H9 (cell line): Measurements from ENCODE around the gene AFF4. TPM values are rescaled to one million over a fixed set of nuclear protein-coding genes. Genes with fewer than 3 reads are reported as not detected.

Source experiments
- DNase-seq: peaks from one replicate; pipeline ENCODE4 v3.0.0-alpha.2; 2017
- H2AFZ ChIP-seq: one replicate; pipeline ENCODE4 v1.6.1; 2013; ENCODE audit warnings: mild to moderate bottlenecking, low read length, control low read depth, moderate library complexity
- H2AK5ac ChIP-seq: 2 replicates; pipeline ENCODE4 v1.6.1; 2013; ENCODE audit warnings: low read length, control low read depth, mixed read lengths; ENCODE audit not compliant: insufficient read length
- H2BK120ac ChIP-seq: one replicate; pipeline ENCODE4 v1.6.1; 2013; ENCODE audit warnings: low read depth, mild to moderate bottlenecking, low read length, control low read depth, inconsistent platforms; ENCODE audit not compliant: poor library complexity, severe bottlenecking
- H2BK12ac ChIP-seq: 2 replicates; pipeline ENCODE4 v1.6.1; 2013; ENCODE audit warnings: low read length, control low read depth, mixed read lengths, low read depth; ENCODE audit not compliant: insufficient read length
- H2BK15ac ChIP-seq: 2 replicates; pipeline ENCODE4 v1.6.1; 2013; ENCODE audit warnings: low read depth, low read length, control low read depth
- H2BK20ac ChIP-seq: one replicate; pipeline ENCODE4 v1.6.1; 2013; ENCODE audit warnings: low read depth, mild to moderate bottlenecking, low read length, control low read depth, inconsistent platforms; ENCODE audit not compliant: poor library complexity, severe bottlenecking
- H2BK5ac ChIP-seq: 2 replicates; pipeline ENCODE4 v1.6.1; 2013; ENCODE audit warnings: low read length, control low read depth, mixed read lengths; ENCODE audit not compliant: insufficient read length
- H3K14ac ChIP-seq: 2 replicates; pipeline ENCODE4 v1.6.1; 2013; ENCODE audit warnings: low read length, control low read depth; ENCODE audit not compliant: insufficient read depth
- H3K18ac ChIP-seq: 2 replicates; pipeline ENCODE4 v1.6.1; 2013; ENCODE audit warnings: low read depth, mild to moderate bottlenecking, mixed read lengths, low read length, control low read depth; ENCODE audit not compliant: insufficient read length
- H3K23ac ChIP-seq: 2 replicates; pipeline ENCODE4 v1.6.1; 2013; ENCODE audit warnings: low read length, control low read depth, mixed read lengths, low read depth; ENCODE audit not compliant: insufficient read length
- H3K23me2 ChIP-seq: 2 replicates; pipeline ENCODE4 v1.6.1; 2013; ENCODE audit warnings: low read depth, mild to moderate bottlenecking, mixed read lengths, low read length, control low read depth; ENCODE audit not compliant: insufficient read length, poor library complexity, severe bottlenecking
- H3K27ac ChIP-seq: 2 replicates; pipeline ENCODE4 v1.5.1; 2013; ENCODE audit warnings: low read length, control low read depth, mixed read lengths, low read depth; ENCODE audit not compliant: insufficient read length
- H3K27me3 ChIP-seq: 2 replicates; pipeline ENCODE4 v1.6.1; 2013; ENCODE audit warnings: low read length, control low read depth, inconsistent platforms; ENCODE audit not compliant: insufficient read depth
- H3K4ac ChIP-seq: 2 replicates; pipeline ENCODE4 v1.6.1; 2013; ENCODE audit warnings: low read depth, mild to moderate bottlenecking, control low read depth, inconsistent platforms, low read length, moderate library complexity
- H3K4me1 ChIP-seq: 2 replicates; pipeline ENCODE4 v1.6.1; 2013; ENCODE audit warnings: low read length, control low read depth, inconsistent platforms; ENCODE audit not compliant: insufficient read depth
- H3K4me2 ChIP-seq: 2 replicates; pipeline ENCODE4 v1.6.1; 2013; ENCODE audit warnings: low read length, control low read depth, mixed read lengths; ENCODE audit not compliant: insufficient read length, insufficient read depth
- H3K56ac ChIP-seq: 2 replicates; pipeline ENCODE4 v1.6.1; 2013; ENCODE audit warnings: low read depth, mild to moderate bottlenecking, mixed read lengths, low read length, control low read depth; ENCODE audit not compliant: insufficient read length
- H3K79me1 ChIP-seq: 2 replicates; pipeline ENCODE4 v1.6.1; 2013; ENCODE audit warnings: low read depth, mild to moderate bottlenecking, moderate library complexity, low read length, control low read depth, inconsistent platforms; ENCODE audit not compliant: insufficient read depth, poor library complexity, severe bottlenecking
- H3K79me2 ChIP-seq: 2 replicates; pipeline ENCODE4 v1.6.1; 2013; ENCODE audit warnings: low read length, control low read depth, inconsistent platforms; ENCODE audit not compliant: insufficient read depth
- H3K9ac ChIP-seq: 2 replicates; pipeline ENCODE4 v1.6.1; 2013; ENCODE audit warnings: low read length, control low read depth, mixed read lengths; ENCODE audit not compliant: insufficient read length; ENCODE audit errors: extremely low read depth
- H3K9me3 ChIP-seq: one replicate; pipeline ENCODE4 v1.6.1; 2013; ENCODE audit warnings: low read depth, low read length, inconsistent platforms; ENCODE audit not compliant: control insufficient read depth
- H3T11ph ChIP-seq: one replicate; pipeline ENCODE4 v1.6.1; 2013; ENCODE audit warnings: mild to moderate bottlenecking, low read length, control low read depth, inconsistent platforms
- H4K20me1 ChIP-seq: one replicate; pipeline ENCODE4 v1.6.1; 2013; ENCODE audit not compliant: control insufficient read depth, insufficient read length, insufficient read depth
- H4K5ac ChIP-seq: 2 replicates; pipeline ENCODE4 v1.6.1; 2013; ENCODE audit warnings: low read depth, mild to moderate bottlenecking, mixed read lengths, low read length, control low read depth; ENCODE audit not compliant: insufficient read length
- H4K8ac ChIP-seq: replicated peaks from 2 replicates; pipeline ENCODE4 v1.6.1; 2013; ENCODE audit warnings: low read length, control low read depth, mixed read lengths, low read depth; ENCODE audit not compliant: insufficient read length
- H4K91ac ChIP-seq: 2 replicates; pipeline ENCODE4 v1.6.1; 2013; ENCODE audit warnings: low read depth, mild to moderate bottlenecking, moderate library complexity, mixed read lengths, low read length, control low read depth; ENCODE audit not compliant: insufficient read length
- H3K27ac Mint-ChIP-seq, 3 experiments: 2 replicates in 2 of 3; 3 replicates in 1 of 3; pipeline ENCODE4 v1.8.0; 2020 to 2021; ENCODE audit warnings: mixed read lengths in 3 of 3, mild to moderate bottlenecking in 1 of 3, moderate library complexity in 1 of 3
- H3K27me3 Mint-ChIP-seq: 2 replicates; pipeline ENCODE4 v1.8.0; 2021; ENCODE audit warnings: low read depth, mild to moderate bottlenecking, moderate library complexity, mixed read lengths
- H3K36me3 Mint-ChIP-seq, 3 experiments: 2 replicates in 2 of 3; 3 replicates in 1 of 3; pipeline ENCODE4 v1.8.0; 2020 to 2021; ENCODE audit warnings: low read depth in 3 of 3, mixed read lengths in 3 of 3; ENCODE audit not compliant: insufficient read depth in 1 of 3
- H3K4me1 Mint-ChIP-seq, 2 experiments: 2 replicates each; pipeline ENCODE4 v1.8.0; 2020; ENCODE audit warnings: mixed read lengths in 2 of 2
- H3K4me3 Mint-ChIP-seq, 2 experiments: 2 replicates in 1 of 2; 3 replicates in 1 of 2; pipeline ENCODE4 v1.8.0; 2020 to 2021; ENCODE audit warnings: mild to moderate bottlenecking in 2 of 2, mixed read lengths in 2 of 2, moderate library complexity in 1 of 2
- H3K9me3 Mint-ChIP-seq, 2 experiments: 2 replicates in 1 of 2; 3 replicates in 1 of 2; pipeline ENCODE4 v1.8.0; 2020; ENCODE audit warnings: mild to moderate bottlenecking in 2 of 2, mixed read lengths in 2 of 2, moderate library complexity in 1 of 2
- WGBS: extraction: QIAGEN DNeasy Blood & Tissue Kit; methylation state at CpG from one replicate; pipeline ENCODE4 v1.1.7; 2013; ENCODE audit warnings: missing lambda C conversion rate, low lambda C conversion rate, mixed read lengths; ENCODE audit not compliant: insufficient read length; ENCODE audit errors: extremely low coverage; 5-methylcytosine and 5-hydroxymethylcytosine counted together
- total RNA-seq: library from RNA; stranded (reverse); gene quantifications from 2 replicates; pipeline ENCODE4 v1.2.1, GENCODE V29; 2021
- TF ChIP-seq, protein P1 (sequence below): fragments of 200-600 bp; sonication (generic); conservative IDR thresholded peaks from 3 replicates; pipeline ENCODE4 v1.8.0; 2021; ENCODE audit warnings: antibody characterized with exemption, mild to moderate bottlenecking

The AFF4 gene
- total RNA-seq, 1 experiment from 2014 or later = 73.2 TPM

- Histone ChIP-seq H3K79me2 (no peaks in the 10 kb centered on the region), H2AFZ (no peak within 1 kb of the TSS), H4K8ac (no peak within 1 kb of the TSS), H2BK15ac (no peak within 1 kb of the TSS), H3K4me1 (no peaks in the 10 kb centered on the region), H2BK12ac (no peak within 1 kb of the TSS), H3K79me1 (no peaks in the 10 kb centered on the region), H2BK120ac (no peak within 1 kb of the TSS), H3K23me2 (no peaks in the 10 kb centered on the region), H3K27ac (no peak within 1 kb of the TSS), H3K27me3 (no peaks in the 10 kb centered on the region), H3K14ac (no peak within 1 kb of the TSS), H2AK5ac (no peak within 1 kb of the TSS), H3K23ac (no peak within 1 kb of the TSS), H2BK20ac (no peak within 1 kb of the TSS), H4K5ac (no peak within 1 kb of the TSS), H3K9ac (no peak within 1 kb of the TSS), H3T11ph (no peak within 1 kb of the TSS), H3K56ac (no peak within 1 kb of the TSS), H3K4ac (no peak within 1 kb of the TSS), H2BK5ac (no peak within 1 kb of the TSS), H3K18ac (no peak within 1 kb of the TSS), H3K9me3 (no peaks in the 10 kb centered on the region), H4K20me1 (no peaks in the 10 kb centered on the region), H3K4me2 (no peak within 1 kb of the TSS), H4K91ac (no peak within 1 kb of the TSS)
- Mint-ChIP-seq H3K36me3 (peaks cover 3 to 32% (median 18%) of the 10 kb centered on the region in 3 experiments), H3K4me3 (no peak within 1 kb of the TSS), H3K27me3 (no peaks in the 10 kb centered on the region), H3K4me1 (no peaks in the 10 kb centered on the region), H3K9me3 (no peaks in the 10 kb centered on the region), H3K27ac (peak within 1 kb of the TSS in 1 of 3 experiments; percentile 11; a peak in 1 of 7 replicates)
- WGBS = no CpG with 5 or more reads among the region's 6 CpGs
- TF ChIP-seq, protein P1, sequence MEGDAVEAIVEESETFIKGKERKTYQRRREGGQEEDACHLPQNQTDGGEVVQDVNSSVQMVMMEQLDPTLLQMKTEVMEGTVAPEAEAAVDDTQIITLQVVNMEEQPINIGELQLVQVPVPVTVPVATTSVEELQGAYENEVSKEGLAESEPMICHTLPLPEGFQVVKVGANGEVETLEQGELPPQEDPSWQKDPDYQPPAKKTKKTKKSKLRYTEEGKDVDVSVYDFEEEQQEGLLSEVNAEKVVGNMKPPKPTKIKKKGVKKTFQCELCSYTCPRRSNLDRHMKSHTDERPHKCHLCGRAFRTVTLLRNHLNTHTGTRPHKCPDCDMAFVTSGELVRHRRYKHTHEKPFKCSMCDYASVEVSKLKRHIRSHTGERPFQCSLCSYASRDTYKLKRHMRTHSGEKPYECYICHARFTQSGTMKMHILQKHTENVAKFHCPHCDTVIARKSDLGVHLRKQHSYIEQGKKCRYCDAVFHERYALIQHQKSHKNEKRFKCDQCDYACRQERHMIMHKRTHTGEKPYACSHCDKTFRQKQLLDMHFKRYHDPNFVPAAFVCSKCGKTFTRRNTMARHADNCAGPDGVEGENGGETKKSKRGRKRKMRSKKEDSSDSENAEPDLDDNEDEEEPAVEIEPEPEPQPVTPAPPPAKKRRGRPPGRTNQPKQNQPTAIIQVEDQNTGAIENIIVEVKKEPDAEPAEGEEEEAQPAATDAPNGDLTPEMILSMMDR = no peak
- DNase-seq = no peak
Observed at GRCh38 chr5:132873119-132873929, 90.1 kb downstream of the AFF4 start, which contains the start of gene LEAP2. TSS of gene LEAP2 (plus strand) at chr5:132873668. CDS start at chr5:132873695, 27 bp downstream.
